ENCODE results near the gene KMT5C.

The KMT5C gene

DNA sequence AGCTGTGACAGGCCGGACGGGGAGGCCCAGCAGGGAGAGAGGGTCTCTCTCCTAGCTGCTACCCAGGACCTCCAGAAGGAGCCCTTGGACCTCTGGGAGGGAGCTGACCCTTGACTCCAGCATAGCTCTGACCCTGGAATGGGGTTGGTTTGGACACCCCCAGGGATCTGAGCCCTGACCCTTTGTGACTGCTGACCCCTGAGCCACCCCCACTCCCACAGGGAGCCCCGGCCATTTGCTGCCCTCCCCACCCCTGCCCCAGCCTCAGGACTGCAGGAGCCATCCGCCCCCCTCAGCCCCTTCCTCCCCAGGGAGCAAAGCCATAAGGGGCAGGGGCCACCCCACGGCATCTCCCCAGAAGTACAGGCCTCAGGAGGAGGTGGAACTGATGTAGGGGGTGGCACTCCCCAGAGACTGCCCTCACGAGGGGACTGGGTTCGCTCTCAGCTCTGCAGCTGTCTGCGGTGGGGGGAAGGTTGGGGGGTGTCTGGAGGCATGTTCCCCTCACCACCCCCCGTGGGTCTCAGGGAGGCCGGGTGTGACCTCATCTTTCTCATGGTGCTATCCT, 7.8 kb downstream of the KMT5C start:
- no peak for DNase-seq (ENCODE audit: low read depth)

- no peak for DNase-seq (ENCODE audit: low read depth)
These were observed 8.8 kb downstream of the KMT5C start for GRCh38 chr19:55348317-55349034.

- no peak for DNase-seq (ENCODE audit: low read depth)
These were observed 11.1 kb downstream of the KMT5C start for GRCh38 chr19:55350620-55351315.

DNA sequence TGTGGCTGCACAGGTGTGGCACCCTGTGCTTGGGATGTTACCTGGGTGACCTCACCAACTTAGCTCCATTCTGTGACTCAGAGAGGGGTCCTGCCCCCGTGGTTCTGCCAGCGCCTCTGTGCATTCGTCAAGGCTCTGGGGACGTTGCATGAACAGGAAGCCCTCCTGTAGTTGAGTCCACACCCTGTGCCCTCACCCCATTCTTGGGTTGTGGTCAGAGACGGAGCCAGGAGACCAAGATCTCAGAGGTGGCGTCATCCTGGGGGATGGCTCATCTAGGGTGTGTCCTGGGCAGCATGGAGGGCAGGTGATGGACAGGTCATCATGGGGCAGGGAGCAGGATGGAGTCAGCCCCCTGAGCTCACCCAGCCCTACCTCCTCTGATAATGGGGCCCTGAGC, 12.4 kb downstream of the KMT5C start:
- DNase-seq (ENCODE audit: low read depth), result no peak

DNA sequence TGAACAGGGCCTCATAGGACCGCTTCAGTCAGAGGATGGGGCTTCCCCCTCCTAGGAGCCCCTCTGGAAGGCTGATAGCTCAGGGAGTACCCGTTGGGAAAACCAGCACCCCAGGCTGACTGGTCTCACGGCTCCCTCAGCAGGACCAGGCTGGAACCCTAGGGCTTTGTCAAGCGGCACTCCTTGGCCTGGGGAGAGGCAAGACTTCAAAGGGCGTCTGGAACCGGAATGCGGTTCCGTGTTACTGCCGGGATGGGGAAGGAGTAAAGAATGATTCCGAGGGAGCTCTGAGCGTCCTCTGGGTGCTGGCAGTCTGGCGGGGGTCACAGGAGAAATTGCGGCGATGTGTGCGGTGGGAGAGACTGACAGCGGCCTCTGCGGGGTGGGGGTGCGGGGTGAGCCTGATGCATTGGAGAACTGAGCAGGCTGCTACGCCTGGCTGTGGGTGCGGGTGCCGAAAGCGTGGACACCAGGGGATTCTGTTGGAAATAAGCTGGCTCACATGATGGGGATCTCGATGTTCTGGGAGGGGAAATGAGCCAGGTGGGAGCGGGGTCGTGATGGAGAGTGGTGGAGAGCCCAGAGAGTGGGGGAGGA, 13.0 kb downstream of the KMT5C start:
- DNase-seq (ENCODE audit: low read depth), result no peak

DNA sequence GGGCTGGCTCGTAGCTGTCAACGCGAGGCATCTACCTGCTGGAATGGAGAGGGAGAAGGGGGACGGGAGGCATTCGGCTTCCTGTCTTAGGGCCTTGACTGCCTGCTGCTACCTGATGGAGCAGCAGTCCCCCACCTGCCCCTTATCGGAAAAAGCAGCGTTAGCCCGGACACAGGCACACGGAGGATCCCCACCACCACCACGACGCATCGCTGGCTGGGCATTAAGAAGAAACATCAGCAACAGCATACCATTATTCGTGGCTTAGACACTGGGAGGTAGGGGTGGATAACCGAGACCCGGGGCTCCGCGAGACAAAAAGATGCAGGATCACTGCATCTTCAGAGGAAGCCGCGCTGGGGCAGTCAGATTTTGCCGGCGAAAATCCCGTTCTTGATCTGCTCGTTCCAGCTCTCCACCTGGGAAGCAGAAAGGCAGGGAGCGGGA, 13.7 kb downstream of the KMT5C start:
- DNase-seq (ENCODE audit: low read depth), result no peak

DNA sequence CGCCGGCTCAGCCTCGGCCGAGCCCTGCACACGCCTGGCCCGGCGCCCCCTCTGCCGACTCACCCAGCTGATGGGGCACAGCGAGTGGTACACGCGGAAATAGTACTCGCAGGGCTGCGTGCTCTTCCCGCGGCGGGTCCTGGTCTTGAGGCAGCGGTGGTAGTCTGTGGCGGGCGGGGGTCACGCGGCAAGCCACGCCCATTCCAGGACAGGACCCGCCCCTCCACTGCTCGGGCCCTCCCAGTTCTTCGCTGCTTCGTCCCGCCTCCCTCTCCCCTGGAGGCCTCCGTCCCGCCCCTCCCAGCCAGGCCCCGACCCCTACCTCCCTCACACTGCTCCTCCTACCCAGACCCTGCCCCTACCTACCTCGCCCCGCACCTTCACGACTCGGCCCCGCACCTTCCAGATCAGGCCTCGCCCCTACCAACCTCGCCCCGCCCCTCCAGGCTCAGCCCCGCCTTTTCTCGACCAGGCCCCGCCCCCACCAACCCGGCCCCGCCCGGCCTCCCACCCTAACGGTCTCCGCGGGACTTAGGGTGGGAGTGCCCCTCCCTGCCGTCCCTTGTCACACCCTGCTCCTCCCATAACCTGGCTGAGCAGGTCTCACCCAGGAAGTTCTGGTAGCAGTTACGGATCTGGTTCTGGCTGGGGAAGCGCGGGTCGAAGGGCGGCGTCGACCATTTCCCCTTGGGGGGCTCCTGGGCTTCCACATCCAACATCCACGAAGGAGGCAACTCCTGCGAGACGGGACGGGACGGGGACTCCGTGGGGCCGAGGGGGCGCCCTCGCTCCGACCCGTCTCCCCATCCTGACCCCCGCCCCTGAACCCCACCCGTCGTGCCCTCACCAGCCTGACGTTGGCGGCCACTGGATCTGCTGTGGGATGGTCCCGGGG, 14.4 kb downstream of the KMT5C start:
- DNase-seq (ENCODE audit: low read depth), result peak; percentile 51

GRCh38 chr19:55354698-55355212, 15.1 kb downstream of the KMT5C start, which contains the start of gene COX6B2:
Gene COX6B2, minus strand, starts transcription at chr19:55354719. Its CDS starts 198 bp downstream, at chr19:55354521.
- DNase-seq (ENCODE audit: low read depth), result no peak

DNA sequence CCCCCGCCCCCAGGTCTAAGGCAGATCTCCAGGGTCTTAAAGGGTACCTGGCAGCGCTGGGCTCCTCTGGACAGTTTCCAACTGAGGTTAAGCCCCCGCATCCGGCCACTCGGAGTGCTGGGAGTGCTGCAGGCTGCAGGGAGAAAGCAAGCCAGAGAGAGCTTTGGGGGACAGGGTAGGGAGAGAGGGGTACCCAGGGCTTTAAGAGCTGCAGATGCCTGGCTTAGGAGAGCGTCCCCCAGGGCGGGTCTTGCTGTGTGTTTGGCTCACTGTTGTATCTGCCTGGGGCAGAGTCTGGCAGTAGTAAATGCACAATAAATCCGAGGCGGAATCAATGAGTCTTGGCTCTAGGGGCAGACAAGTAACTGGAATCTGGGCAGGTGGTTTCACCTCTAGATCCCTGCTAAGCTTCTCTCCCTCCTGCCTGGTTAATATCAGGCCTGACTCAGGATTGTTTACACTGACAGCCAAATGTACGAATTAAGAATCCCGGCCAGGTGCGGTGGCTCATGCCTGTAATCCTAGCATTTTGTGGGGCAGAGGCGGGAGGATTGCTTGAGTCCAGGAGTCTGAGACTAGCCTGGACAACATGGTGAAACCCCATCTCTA, 15.6 kb downstream of the KMT5C start:
- no peak for DNase-seq (ENCODE audit: low read depth)

DNA sequence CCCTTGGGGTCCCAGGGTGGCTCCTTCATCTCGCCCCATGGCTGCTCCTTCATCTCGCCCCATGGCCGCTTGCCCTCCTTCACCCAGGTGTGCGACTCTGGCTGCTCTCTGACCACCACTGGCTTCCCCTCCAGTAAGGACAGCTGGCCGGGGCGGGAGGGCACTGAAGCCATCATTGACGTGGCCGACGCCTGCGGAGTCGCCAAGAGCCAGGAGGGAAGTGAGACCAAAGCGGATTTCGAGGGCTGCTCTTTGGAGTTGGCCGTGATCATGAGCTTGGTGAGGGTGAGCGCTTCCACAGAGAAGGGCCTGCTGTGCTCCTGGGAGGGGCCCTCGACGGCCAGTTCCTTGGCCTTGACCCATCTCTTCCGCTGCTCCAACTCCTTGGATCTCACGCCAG, 18.8 kb downstream of the KMT5C start:
- no peak for DNase-seq (ENCODE audit: low read depth)

DNA sequence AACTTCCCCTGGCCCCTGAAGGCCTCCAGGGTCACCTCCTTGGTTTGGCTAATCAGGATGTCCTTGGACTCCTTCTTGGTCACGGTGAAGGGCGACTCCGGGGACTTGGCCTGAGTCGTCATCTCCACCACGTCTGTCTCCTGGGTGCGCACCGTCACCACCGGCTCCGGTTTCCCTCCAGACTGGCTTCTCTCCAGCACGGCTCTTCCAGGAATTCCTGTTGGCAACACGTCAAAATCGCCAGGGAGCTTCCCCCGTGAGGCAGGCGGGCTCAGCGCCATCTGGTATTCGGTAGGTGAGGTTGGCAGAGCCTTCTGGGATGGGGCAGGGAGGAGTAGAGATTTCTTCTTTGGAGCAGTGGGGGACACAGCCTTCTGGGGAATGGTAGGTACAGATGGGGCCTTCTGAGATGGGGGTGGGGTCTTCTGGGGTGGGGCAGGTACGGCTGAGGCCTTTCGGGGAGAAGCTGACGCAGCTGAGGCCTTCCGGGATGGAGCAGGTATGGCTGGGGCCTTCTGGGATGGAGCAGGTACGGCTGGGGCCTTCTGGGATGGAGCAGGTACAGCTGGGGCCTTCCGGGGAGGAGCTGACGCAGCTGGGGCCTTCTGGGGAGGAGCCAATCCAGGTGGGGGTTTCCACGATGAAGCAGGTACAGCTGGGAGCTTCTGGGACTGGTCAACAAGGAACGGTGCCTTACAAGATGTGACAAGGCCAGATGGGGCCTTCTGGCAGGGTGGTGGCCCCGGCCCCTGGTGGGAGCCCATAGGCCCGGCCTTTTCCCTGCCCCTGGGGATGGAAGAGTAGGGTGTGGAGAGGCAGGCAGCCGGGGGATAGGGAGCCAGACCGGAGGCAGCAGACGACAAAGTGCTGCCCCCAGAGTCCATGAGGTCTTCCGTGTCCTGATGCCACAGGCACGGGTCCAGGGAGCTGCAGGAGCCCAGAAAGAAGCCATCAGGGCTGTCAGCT, 19.6 kb downstream of the KMT5C start:
- DNase-seq (ENCODE audit: low read depth), result no peak

- no peak for DNase-seq (ENCODE audit: low read depth)
These were observed 21.2 kb downstream of the KMT5C start for GRCh38 chr19:55360902-55361301.

DNA sequence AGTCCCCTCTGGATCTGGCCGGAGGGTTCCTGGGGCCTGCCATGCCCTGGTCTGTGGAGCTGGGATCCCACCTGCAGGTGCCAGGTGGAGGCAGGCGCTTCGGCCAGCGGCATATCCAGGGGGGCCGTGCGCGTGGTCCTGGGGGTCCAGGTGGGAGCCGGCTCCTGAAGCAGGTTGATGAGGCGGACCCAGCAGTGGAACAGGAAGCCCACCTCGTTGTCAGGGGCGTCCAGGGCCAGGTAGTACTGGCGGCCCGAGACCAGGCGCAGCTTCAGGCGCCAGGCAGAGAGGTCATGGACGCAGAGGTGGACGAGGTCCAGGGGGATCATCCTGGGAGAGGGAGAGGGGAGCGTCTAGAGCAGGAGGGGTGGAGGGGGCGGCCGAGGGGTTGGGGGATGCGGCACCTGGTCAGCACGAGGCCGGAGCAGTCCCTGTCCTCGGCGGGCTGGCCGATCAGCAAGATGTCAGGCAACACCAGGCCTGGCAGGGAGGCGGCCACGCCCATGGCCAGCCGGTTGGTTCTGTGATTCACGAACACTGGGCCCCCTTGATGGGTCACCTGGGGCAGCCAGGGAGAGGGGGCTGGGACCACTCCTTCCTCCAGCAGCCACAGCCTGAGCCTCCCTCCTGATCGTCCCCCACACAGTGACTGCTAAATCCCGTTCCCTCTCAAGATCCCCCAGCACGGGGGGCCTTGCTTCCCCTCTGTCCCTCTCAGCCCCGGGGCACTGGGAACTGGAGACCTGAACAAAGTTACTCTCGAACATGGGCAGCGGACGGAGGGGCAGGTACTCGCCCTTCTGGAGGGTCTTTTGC, 22.7 kb downstream of the KMT5C start:
- DNase-seq (ENCODE audit: low read depth), result no peak

DNA sequence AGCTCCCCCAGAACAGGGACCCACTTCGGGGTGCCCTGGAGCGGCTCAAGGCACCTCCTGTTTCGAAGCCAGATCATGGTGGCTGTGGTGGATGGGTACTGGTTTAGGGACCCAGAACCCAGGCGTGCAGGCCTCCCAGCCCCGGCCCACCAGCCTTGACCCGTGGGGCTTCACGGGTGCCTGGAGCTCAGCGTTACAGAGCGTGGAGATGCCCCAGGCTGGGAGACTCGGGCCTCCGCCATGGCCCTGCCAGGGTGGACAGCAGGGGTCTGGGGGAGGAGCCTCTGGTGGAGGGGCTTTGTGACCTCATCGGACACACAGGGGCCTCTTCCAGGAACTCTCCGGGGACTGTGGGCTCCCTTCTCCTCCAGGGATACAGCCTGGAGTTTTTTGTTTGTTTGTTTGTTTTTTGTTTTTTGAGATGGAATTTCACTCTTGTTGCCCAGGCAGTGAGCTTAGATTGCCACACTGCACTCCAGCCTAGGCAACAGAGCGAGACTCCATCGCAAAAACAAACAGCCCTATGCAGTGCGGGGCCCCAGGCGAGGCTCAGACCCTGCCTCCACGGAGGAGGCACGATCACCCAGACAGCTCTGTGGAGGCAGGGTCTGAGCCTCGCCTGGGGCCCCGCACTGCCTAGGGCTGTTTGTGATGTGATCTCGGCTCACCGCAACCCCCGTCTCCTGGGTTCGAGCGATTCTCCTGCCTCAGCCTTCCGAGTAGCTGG, 23.5 kb downstream of the KMT5C start, which contains the start of gene GARIN5B:
GARIN5B (minus strand) TSS at position 271 of the 727 bp plus-strand sequence; CDS start at position 77, 194 bp downstream.
- no peak for DNase-seq (ENCODE audit: low read depth)

DNA sequence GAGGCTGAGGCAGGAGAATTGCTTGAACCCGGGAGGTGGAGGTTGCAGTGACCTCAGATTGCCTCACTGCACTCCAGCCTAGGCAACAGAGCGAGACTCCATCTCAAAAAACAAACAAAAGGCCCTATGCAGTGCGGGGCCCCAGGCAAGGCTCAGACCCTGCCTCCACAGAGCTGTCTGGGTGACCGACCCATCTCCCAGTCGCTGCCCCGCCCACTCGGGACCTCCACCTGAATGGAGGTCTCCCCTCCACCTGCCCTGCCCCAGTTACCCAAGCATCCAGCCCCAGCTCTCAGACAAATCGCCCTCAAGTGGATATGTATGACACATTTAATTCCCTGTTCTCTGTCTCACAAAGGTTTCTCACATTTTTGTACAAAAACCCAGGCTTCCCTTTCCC, 25.6 kb downstream of the KMT5C start:
- DNase-seq (ENCODE audit: low read depth), result no peak

DNA sequence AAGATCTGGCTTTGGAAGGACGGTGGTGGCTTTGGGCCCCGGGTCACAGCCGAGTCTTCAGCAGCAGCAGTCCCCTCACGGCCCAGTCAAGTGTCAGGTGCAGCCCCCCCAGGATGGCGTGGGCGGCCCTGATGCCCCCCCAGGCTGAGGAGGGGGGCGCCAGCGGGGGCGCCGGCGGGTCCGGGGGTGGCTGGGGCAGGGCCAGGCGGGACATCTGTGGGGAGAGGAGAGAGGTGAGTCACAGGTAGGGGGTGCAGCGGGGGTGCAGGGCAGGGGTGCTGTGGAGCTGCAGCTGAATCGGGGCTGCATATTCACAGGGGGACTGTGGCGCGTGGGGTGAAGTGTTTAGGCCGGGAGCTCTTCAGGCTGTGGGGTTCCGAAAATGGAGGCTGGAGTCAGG, 26.3 kb downstream of the KMT5C start:
- DNase-seq (ENCODE audit: low read depth), result no peak

DNA sequence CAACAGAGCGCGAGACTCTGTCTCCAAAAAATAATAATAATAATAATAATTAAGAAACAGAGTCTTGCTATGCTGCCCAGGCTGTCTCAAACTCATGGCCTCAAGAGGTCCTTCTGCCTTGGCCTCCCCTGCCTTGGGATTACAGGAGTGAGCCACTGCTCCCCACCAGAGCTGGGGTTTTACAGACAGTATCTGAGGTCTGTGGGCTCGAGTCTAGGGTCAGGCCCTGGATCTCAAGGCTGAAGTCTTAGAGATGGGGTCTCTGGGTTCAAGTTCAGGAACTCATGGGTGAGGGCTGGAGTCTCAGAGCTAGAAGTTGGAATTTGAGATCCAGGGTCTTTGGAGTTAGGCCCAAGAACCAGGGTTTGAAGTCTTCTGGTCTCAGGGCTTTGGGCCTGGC, 27.1 kb downstream of the KMT5C start:
- DNase-seq (ENCODE audit: low read depth), result no peak

GRCh38 chr19:55368106-55368505, 28.4 kb downstream of the KMT5C start:
- DNase-seq (ENCODE audit: low read depth), result no peak

Data from T-helper 22 cell (primary cell).